ENCODE data around the gene SCP2.

GRCh38 chr1:52915855-52916220, 11.2 kb upstream of the SCP2 start:
- TF ChIP-seq POLR2A (IDR thresholded peaks at IDR 0.05; ENCODE audit: low read length), result no peak
- no peak for TF ChIP-seq GATA1 (IDR thresholded peaks at IDR 0.05; ENCODE audit: low read depth, low read length)
